Endothelial cell (in vitro differentiated cells): Measurements from ENCODE around the gene SH3TC1. TPM values are rescaled to one million over a fixed set of nuclear protein-coding genes. Genes with fewer than 3 reads are reported as not detected.
A peak's percentile ranks its signal among the peaks of the same experiment; 100 is the strongest.

Experiments
- DNase-seq: peaks from one replicate; pipeline ENCODE4 v3.0.0; 2021; ENCODE audit warnings: low spot score
- H3K27ac Mint-ChIP-seq: one replicate; pipeline ENCODE4 v1.8.0; 2021; ENCODE audit warnings: mixed read lengths, inconsistent platforms; ENCODE audit not compliant: unreplicated experiment
- H3K27me3 Mint-ChIP-seq: one replicate; pipeline ENCODE4 v1.8.0; 2021; ENCODE audit warnings: mild to moderate bottlenecking, moderate library complexity, mixed read lengths, inconsistent platforms; ENCODE audit not compliant: unreplicated experiment
- H3K36me3 Mint-ChIP-seq: one replicate; pipeline ENCODE4 v1.8.0; 2021; ENCODE audit warnings: mild to moderate bottlenecking, low read depth, mixed read lengths, inconsistent platforms; ENCODE audit not compliant: unreplicated experiment
- H3K4me1 Mint-ChIP-seq: one replicate; pipeline ENCODE4 v1.8.0; 2021; ENCODE audit warnings: mild to moderate bottlenecking, mixed read lengths, inconsistent platforms; ENCODE audit not compliant: unreplicated experiment
- H3K4me3 Mint-ChIP-seq: one replicate; pipeline ENCODE4 v1.8.0; 2021; ENCODE audit warnings: mild to moderate bottlenecking, mixed read lengths, inconsistent platforms; ENCODE audit not compliant: unreplicated experiment
- H3K9me3 Mint-ChIP-seq: one replicate; pipeline ENCODE4 v1.8.0; 2021; ENCODE audit warnings: mixed read lengths, inconsistent platforms; ENCODE audit not compliant: unreplicated experiment
- CTCF ChIP-seq: fragments of 200-600 bp; sonication (generic); IDR thresholded peaks from one replicate; pipeline ENCODE4 v1.5.0; 2021; ENCODE audit warnings: antibody characterized with exemption; ENCODE audit not compliant: unreplicated experiment
- total RNA-seq: library from RNA; stranded (reverse); fragmentation: NEBNext Ultra II Directional; extraction: Animal tissue kit (Norgen Biotek cat#: 25700); gene quantifications from one replicate; pipeline ENCODE4 v1.2.1, GENCODE V29; 2021; ENCODE audit not compliant: unreplicated experiment

The SH3TC1 gene
- total RNA-seq, 1 donor from 2014 or later: 114 TPM

GRCh38 chr4:8188743-8189550, 10.1 kb upstream of the SH3TC1 start:
- Mint-ChIP-seq H3K4me1 (peaks cover 22% of the 10 kb centered on the region), H3K27ac (no peak overlapping the region), H3K36me3 (no peaks in the 10 kb centered on the region), H3K27me3 (peaks cover 4% of the 10 kb centered on the region), H3K4me3 (no peak overlapping the region), H3K9me3 (no peaks in the 10 kb centered on the region)
- no peak for TF ChIP-seq CTCF
- no peak for DNase-seq

- Mint-ChIP-seq H3K27ac (no peak overlapping the region), H3K4me3 (no peak overlapping the region), H3K9me3 (no peaks in the 10 kb centered on the region), H3K4me1 (peaks cover 30% of the 10 kb centered on the region), H3K27me3 (peaks cover 4% of the 10 kb centered on the region), H3K36me3 (no peaks in the 10 kb centered on the region)
- TF ChIP-seq CTCF: no peak
- no peak for DNase-seq
Measured at GRCh38 chr4:8189551-8190466, 9.3 kb upstream of the SH3TC1 start.

- Mint-ChIP-seq H3K4me3 (no peak overlapping the region), H3K4me1 (peaks cover 43% of the 10 kb centered on the region), H3K36me3 (no peaks in the 10 kb centered on the region), H3K27ac (peak overlapping the region; percentile 8), H3K9me3 (no peaks in the 10 kb centered on the region), H3K27me3 (peaks cover 7% of the 10 kb centered on the region)
- DNase-seq: no peak
- no peak for TF ChIP-seq CTCF
Measured at GRCh38 chr4:8191136-8191747, 7.8 kb upstream of the SH3TC1 start.

GRCh38 chr4:8192748-8193738, 6.0 kb upstream of the SH3TC1 start:
- DNase-seq: no peak
- H3K4me1 Mint-ChIP-seq: peaks cover 58% of the 10 kb centered on the region
- no peaks in the 10 kb centered on the region for H3K36me3 Mint-ChIP-seq
- no peaks in the 10 kb centered on the region for H3K9me3 Mint-ChIP-seq
- no peak for TF ChIP-seq CTCF
- H3K4me3 Mint-ChIP-seq: peak overlapping the region; percentile 54
- H3K27me3 Mint-ChIP-seq: peaks cover 9% of the 10 kb centered on the region
- peak overlapping the region; percentile 52 for H3K27ac Mint-ChIP-seq
